Femur (tissue), 1 donor: ENCODE data around the gene GABRB1.
"Not testable (repeated sequence)": the region's sequence is repeated elsewhere in the genome, so short reads cannot be mapped to it uniquely, and the experiment has no call there.

Experiments used
- DNase-seq: peaks from one replicate; pipeline ENCODE4 v3.0.0-alpha.2; 2017

GABRB1 gene

DNA sequence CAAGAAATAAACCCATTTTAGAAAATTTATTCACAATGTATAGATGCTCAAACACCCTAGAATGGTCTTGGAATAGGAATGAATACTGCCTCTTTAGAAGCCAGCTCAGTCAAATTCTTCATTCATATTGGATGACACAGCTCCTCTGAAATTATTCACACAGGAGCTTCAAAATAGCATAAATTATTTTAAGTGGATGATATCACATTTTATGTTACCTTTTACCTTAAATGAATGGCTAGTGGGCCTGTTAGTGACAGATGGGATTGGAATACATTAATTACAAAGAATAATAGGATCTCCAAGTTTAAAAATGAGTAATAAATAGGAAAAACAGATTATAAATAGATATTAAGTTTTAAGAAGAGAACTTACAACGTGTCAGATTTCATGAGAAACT is 184.4 kb downstream of the GABRB1 start:
- DNase-seq, result no peak

DNA sequence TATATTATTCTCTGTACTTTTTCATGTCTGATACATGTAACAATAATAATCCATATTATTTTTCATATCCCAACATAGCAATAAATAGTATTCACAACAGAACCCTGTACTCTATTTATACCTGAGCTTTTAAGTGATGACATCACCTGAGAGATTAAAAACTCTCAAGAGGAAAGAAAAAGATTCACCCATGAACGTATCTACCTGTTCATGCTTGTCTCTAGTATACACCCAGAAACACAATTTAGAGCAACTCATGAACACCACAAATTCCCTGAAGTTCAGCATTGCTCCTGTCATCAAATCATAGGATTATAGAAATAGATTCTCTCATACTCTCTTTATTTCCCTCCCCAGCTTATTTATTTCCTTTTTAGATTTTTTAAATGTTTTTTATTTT is 185.9 kb downstream of the GABRB1 start:
- DNase-seq, result no peak

DNA sequence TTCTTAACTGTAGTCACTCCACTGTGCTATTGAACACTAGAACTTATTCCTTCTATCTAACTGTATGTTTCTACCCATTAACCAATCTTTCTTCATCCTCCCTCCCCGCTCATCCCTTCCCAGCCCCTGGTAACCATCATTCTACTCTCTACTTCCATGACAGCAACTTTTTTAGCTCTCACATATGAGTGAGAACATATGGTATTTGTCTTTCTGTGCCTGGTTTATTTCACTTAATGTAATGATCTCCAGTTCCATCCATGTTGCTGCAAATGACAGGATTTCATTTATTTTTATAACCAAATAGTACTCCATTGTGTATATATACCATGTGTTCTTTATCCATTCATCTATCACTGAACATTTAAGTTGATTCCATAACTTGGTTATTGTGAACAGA is 186.5 kb downstream of the GABRB1 start:
- DNase-seq, result no peak

DNA sequence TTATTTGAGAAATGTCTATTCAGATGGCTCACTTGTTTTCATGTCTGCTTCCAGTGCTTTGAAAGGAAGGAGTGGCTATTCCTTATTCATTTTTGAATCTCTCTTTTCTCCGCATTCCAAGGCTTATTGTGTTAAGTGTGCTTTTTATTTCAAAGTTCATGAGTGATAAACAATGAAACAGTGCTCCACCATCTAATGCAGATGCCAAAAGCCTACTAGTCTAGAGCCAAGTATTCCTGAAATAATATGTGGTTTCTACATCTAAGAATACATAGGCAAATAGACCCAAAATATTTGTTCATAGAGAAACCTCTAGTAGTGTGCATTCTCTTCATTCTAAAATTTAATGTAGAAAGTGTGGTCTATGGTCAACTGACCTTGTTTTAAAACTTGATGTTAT is 187.3 kb downstream of the GABRB1 start:
- DNase-seq, result no peak

DNA sequence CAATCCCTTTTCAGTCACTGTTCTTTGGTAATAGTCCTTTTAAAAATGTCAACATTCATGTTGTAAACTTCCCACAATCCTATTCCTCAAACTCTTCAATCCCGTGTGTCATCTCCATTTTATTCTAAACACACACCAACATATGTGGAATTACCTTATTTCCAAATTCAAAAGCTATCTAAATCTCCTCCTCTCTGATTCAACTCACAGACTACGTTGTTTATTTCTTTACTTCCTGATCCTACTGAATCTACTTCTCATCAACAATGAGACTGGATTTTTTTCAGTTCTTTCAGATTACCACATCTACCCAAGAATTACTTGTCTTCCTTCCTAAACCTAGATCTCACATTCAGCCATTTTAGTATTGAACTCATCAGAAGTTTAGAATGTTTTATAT is 188.2 kb downstream of the GABRB1 start:
- DNase-seq, result no peak

DNA sequence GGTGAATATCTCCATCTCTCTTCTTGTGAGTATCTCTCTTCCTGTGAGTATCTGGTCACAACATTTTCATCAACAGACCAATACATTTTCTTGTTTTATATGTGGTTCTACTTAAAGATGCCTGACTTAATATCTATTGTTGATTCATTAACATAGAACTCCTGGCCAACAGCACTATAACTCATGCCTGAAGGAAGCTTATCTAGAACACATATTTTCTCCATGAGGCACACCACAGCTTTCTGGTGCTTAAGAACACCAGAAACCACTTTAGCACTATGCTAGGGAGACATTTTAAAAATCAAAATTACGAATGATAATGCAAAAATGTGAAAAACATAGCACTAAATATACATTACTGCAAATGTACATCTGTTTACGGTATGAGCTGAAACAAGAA is 190.4 kb downstream of the GABRB1 start:
- no peak for DNase-seq

DNA sequence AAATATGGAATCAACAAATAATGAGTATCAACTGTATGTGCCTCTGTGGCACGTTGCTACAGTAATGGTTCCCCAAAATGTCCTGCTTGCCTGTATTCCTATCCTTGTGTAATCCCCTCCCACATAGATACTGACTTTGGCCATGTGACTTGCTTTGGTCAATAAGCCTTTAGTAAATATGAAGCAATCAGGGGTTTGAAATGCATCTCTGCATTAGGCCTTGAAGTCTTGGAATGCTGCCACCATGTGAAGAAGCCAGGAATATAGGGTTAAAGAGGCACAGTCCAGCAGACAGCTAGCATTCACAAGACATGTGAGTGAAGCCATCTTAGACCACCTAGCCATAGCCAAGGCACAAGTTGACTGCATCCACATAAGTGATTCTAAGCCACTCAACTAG is 190.9 kb downstream of the GABRB1 start:
- no peak for DNase-seq

DNA sequence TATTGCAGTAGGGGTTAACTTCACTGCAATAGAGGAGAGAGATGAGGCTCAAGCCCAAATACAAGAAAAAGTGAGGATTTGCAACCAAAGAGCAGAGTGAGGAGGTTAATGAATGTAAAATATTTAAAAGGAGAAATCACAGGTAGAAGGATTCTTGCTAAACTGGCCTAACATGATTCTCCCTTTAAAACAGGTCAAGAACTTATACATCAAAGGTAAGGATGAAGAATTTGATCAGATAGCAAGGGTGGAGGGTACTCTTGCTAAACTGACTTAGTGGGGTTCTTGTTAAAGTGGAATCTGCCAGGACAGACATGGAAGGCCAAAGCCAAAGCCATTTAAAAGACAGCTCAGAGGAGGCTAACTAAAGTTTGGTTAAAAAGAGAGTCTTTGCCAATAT is 193.0 kb downstream of the GABRB1 start:
- DNase-seq, result no peak

DNA sequence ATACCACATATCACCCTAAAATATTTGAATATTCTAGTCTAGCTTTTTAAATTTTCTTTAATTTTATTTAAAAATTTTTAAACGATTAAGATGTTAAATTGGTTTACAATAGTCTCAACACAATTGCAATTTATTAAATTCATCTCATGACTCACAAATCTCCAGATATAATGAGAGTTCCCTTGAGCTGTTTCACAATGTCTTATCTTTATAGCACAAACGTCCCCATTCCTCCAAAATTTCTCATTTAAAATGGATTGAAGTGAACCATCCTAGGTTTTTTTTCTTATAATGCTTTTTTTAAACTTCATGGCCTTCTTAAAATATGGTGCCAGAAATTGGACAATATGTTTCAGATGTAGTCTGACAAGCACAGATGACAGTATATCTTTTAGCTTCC is 204.4 kb downstream of the GABRB1 start:
- no peak for DNase-seq

DNA sequence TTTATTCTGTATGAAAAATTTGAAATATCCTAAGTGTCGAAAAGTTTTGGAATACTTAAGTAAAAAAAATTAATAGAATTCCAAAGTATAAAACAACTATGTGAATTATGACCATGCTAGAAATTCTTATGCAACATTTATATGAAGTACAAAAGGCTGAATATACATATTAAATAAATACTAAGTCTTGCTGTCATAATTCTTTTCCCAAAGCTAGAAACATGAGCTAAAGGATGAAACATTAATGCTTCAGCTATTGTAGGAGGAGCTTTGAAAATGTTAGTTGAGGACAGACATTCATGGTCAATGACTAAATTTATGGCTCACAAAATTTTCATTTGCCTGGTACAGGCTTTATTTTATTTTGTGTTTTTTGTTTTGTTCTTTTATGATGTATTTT is 207.3 kb downstream of the GABRB1 start:
- no peak for DNase-seq

DNA sequence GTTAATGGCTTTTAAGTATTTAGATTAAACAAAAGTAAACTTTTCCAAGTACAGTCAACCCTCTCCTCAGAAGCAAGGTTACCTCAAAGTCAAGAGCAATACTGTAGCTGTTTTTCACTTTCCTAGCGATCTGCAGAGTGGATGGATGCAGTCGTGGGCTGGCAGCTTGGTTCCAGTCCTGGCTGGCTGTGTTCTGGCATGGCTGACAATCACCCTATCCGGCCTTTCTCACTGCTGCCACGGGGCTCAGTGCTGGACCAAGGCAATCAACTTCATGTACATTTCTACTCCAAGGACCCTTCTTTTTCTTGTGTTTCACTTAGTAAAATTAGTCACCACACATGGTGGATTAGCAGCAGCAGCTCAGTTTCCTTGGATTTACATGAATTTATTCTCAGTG is 208.3 kb downstream of the GABRB1 start:
- no peak for DNase-seq

DNA sequence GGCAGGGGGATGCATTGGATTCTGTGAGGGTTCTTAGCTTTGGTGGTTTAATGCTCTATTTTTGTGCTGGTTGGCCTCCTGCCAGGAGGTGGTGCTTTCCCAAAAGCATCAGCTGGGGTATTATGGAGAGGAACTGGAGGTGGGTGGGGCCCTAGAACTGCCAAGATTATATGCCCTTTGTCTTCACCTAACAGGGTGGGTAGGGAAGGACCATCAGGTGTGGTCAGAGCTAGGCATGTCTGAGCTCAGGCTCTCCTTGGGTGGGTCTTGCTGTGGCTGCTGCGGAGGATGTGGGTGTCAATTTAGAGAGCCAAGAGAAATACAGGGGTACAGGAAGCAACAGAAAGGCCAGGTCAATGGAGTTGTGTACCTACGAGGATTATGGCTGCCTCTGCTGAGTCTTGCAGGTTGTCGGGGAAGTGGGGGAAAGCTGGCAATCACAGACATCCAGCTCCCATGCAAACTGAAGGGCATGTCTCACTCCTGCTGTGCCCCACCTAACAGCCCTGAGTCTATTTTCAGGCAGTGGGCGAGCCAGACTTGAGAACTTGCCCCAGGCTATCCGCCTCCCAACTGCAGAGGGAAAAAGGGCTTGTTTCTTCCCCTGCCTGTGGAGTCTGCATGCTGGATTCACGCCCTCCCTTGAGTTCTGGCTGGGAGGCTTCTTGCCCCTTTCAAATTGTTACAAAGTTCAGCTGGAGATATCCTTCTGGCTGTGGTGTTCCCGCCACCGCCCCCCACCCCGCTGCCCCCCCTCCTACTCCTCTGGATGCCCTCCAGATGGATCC is 220.2 kb downstream of the GABRB1 start:
- DNase-seq, result no peak

DNA sequence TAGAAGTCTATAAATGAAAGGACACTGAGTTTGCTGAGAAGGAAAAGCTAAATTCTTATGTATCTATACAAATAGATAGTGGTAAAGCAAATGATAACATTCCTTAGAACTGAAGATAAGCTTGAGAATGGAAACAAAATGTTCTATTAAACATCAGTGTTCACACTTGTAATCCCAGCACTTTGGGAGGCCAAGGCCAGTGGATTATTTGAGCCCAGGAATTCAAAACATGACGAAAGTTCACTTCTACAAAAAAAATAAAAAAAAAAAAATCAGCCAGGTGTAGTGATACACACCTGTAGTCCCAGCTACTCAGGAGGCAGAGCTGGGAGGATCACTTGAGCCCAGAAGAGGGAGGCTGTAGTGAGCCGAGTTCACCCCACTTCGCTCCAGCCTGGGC is 232.4 kb downstream of the GABRB1 start:
- DNase-seq, result no peak

DNA sequence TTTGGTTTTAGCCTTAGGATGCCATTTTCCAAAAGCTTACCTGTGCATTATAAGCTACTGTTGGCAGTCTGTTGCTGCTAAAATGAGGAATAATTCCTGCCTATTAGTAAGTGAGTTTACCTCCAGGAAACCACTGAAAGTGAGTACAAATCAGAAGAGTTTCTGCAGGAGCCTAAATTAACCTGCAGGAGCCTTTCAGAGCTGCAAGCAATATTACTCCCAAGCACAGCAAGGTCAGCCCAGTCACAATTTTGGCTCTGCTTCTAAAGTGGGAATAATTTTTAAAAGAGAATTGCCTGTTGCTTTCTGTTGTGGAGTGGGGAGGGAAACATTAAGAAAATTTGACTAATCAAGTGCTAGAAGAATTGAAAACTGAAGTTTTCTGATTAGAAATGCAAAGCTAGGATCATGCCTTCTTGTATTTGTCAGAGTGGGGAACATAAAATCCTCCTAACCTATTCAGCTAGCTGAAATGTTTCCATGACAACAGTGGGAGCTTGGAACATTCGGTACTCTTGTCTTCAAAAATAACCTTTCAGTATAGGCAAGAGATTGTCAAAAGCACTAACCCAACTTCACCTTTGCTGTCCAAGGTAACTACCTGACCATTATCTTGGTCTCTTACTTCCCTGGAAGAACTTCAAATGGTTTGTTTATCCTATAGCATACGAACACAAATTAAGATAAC is 239.0 kb downstream of the GABRB1 start:
- DNase-seq, result no peak

DNA sequence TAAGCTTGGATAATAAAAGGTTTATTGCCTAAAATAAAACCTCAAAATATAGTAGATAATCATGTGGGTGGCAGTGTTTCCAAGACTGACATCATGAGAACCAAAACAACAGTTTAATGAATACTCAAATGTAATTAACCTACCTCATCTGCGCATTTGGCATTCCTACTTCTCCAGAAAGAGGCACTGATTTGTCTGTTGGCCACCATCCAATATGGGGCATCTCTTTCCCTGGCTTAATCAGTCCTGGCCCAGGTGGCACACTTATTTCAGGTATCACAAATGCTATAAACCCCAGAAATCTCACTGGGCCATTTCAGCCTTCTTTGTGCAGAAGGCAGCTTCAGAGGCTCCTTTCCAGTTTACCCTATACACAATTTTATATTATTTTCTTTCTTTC is 239.9 kb downstream of the GABRB1 start:
- no peak for DNase-seq

DNA sequence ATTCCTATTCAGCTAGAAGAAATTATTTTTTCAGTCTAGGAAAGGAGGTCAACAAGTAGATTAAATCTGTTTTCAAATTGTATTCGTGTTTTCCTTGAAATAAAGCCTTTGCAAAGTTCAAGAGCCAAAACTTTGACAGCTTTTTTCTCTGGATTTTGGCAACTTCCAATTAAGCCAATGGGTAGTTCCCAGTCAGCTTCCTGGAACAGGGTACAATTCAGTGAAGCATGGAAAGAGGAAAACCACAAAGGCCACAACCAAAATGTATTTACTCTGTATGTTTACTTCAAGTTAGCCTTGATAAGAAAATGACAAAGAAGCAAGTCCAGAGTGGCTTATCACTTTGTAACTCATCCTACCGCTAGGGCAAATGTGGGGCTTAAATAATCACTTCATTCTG is 243.5 kb downstream of the GABRB1 start:
- DNase-seq, result no peak

DNA sequence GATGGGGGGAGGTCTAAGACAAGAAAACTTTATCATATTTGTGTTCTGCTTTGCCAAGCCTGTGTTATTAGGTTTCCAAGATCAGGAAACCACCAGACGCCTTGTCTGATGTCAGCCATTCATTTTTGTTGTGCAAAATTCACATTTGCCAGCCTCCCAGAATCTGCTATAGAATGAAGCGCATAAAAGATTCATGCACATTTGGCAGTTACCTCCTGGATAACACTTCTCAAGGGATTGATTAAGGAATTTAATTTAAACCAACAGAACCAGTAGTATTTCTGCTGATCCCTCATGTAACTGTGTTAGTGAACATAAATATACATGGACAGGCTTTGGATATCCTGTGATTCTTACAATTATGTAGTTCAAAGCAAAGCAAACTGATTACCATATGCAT is 244.2 kb downstream of the GABRB1 start:
- DNase-seq, result no peak

DNA sequence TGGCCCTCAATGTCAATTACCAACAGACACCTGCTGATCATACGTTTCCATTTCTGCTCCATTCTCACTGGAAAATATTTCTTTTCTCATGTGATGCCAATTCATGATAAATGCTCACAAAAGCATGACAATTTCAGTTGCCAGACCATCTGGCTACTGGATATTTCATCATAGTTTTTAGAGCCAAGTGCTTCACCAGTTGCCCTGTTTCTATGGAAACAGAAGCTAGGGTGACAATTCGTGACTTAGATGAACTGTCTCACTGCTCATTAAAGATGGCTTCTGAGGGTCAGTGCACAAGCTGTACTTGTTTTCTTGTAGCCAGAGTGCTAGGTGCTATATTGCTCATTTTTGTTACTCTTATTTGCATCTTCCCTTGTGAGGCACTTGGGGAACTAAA is 247.3 kb downstream of the GABRB1 start:
- no peak for DNase-seq

DNA sequence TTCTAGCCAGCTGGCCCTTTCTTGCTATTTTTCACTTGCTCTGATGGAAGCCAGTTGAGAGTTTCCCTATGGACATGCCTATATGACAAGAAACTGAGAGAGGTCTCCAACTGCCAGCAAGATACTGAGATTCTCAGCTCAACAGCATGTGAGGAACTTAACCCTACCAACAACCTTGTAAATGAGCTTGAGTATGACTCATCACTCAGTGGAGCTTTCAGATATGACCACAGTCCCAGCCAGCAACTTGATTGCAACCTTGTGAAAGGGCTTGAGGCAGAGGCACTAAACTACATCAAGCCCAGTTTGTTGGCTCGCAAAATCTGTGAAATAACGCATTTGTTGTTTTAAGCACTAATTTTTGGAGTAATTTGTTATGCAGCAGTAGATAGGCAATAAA is 256.4 kb downstream of the GABRB1 start:
- DNase-seq, result no peak

DNA sequence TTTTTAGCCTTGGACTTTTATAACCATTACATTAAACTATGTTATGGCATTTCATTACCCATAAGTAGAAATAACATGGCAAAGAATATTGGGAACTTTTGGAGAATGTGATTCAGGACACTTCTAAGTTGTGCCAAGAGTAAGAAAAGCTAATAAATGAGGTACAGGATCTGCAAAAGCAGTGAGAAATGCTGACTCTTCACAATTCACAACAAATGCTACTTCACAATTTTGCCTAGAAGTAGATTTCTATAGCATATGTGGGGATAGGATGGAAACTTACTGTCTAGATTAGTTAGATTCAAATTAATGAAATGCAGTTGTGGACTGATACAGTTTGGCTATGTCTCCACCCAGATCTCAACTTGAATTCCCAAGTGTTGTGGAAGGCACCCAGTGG is 258.4 kb downstream of the GABRB1 start:
- no peak for DNase-seq

DNA sequence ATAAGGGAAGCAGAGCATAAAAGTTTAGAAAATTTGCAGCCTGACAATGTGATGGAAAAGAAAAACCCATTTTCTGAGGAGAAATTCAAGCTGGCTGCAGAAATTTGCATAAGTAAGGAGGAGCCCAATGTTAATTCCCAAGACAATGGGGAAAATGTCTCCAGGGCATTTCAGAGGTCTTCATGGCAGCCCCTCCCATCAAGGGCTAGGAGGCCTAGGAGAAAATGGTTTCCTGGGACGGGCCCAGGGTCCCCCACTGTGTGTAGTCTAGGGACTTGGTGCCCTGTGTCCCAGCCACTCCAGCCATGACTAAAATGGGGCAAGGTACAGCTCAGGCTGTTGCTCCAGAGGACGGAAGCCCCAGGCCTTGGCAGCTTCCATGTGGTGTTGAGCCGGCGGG is 259.5 kb downstream of the GABRB1 start:
- DNase-seq, result not testable (repeated sequence)

DNA sequence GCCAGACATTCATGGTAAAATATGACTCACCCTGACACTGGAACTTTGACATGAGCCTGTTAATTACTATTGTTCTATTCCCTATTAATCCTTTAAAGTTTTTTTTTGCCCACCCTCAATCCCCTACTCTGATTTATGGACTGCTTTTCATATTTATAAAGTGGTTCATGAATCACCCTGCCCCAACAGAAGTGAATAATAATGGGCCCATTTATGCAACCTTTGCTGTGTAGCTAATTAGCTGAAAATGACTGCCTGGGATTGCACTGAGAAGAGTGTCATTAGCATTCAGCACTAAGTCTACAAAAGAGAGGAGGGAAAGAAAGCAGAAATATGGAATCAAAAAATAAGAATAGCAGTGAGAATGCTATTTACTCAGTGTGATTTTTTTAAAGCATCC is 277.8 kb downstream of the GABRB1 start:
- no peak for DNase-seq

DNA sequence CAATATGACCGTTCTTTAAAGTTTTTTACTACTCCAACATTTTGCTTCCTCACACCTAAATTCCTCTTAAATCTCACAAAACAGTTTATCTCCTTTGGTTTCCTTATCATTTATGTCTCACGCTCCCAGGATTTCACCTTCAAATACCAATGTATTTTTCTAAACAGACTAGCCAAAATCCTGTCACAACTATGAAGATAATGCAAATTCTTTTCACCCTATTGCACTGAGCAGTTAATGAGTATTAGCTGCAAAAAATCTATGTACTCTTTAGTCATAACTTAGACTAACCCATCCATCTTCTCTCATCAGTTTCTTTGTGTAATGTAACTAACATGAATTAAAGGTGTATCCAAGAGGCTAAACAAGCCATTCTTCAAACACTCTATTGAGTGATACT is 280.8 kb downstream of the GABRB1 start:
- DNase-seq, result no peak

DNA sequence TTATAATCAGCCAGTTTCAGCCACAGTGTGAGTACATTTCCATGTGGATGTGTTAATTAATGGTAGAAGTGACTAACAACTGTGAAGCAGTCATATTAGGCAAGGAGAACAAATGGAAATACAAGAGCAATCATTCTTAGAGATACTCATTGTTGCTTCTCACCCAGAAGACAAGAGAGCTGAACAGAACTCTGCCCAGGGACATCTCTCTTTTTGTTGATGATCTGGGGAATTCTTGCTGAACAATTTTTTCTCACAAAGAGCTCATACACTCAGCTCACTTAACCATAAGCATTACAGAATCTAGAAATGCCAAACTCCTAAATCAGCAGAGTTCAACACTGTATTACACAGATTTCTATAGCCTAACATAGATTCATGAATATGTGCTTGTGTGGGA is 282.0 kb downstream of the GABRB1 start:
- DNase-seq, result no peak

DNA sequence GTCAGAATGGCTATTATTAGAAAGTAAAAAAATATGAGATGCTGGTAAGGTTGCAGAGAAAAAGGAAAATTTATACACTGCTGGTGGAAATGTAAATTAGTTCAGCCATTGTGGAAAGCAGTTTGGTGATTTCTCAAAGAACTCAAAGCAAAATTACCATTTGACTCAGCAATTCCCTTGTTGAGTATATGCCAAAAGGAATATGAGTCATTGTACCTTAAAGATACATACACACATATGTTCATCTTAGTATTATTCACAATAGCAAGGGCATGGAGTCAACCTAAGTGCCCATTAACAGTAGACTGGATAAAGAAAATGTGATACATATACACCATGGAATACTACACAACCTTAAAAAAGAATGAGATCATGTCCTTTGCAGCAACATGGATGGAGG is 284.0 kb downstream of the GABRB1 start:
- DNase-seq, result no peak
